SK-N-MC (cell line): ENCODE measurements around the gene SHISA8.
"Not testable (repeated sequence)": the region's sequence is repeated elsewhere in the genome, so short reads cannot be mapped to it uniquely, and the experiment has no call there.

Experiments used
- DNase-seq: peaks from one replicate; pipeline ENCODE4 v3.0.0-alpha.2; 2011; ENCODE audit warnings: low read depth, low spot score
- H3K27ac ChIP-seq: fragments of 200-600 bp; sonication (generic); 2 replicates; pipeline ENCODE4 v1.5.1; 2016; ENCODE audit warnings: mixed run types
- H3K36me3 ChIP-seq: fragments of 200-600 bp; sonication (generic); 2 replicates; pipeline ENCODE4 v1.6.1; 2017; ENCODE audit warnings: antibody characterized with exemption, low read length, mixed read lengths; ENCODE audit not compliant: insufficient read depth
- H3K4me3 ChIP-seq: fragments of 200-600 bp; sonication (generic); 2 replicates; pipeline ENCODE4 v1.5.1; 2016
- H3K9ac ChIP-seq: fragments of 200-600 bp; sonication (generic); 2 replicates; pipeline ENCODE4 v1.8.0; 2017; ENCODE audit warnings: mixed run types, mixed read lengths; ENCODE audit not compliant: insufficient read length
- H3K9me3 ChIP-seq: fragments of 200-600 bp; sonication (generic); 2 replicates; pipeline ENCODE4 v1.6.1; 2017; ENCODE audit warnings: low read depth, mild to moderate bottlenecking, antibody characterized with exemption, low read length, moderate library complexity, mixed read lengths
- EZH2 ChIP-seq: fragments of 200-600 bp; sonication (generic); IDR thresholded peaks from one replicate; pipeline ENCODE4 v1.6.1; 2017; ENCODE audit warnings: antibody characterized with exemption
- FOXP2 ChIP-seq: optimal IDR thresholded peaks from 2 replicates; pipeline ENCODE3; 2011; ENCODE audit warnings: mild to moderate bottlenecking, moderate library complexity; ENCODE audit not compliant: insufficient read depth; ENCODE audit errors: extremely low read length, control extremely low read depth
- POLR2AphosphoS5 ChIP-seq: IDR thresholded peaks from 2 replicates; pipeline ENCODE4 v1.6.1; 2012; ENCODE audit warnings: mild to moderate bottlenecking, low read depth, low read length, borderline replicate concordance

Gene SHISA8

DNA sequence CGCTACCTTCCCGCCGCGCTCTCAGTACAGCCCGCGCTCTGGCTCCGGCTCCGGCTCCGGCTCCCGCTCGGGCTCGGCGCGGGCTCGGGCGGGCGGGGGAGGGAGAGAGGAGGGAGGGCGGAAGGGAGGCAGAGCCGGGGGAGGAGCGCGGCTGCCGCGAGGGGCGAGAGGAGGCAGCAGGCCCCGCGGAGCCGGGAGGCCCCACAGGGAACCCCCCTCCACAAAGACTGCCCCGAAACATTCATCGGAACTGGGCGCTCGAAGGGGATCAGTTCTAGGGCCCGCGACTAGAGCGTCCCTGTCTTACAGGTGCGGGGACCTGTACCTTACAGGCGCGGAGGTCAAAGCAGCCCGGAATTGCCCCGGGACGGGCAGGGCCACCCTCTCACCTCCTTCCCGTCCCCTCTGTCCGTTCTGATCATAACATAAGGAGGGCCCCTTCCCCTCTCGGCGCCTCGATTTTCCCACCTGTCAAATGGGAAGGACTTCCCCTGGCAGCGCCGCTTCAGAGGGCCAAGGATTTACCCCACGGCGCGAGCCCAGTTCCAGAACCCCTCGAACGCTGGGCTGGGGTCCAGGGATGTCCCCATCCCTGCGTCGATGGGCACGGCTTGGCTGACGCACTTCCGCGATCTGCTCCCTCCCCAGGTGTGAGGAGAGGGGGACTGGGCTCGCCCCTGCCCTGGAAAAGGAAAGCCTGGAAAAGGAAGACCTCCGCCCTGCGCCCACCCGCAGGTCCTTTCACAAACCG is at the start of gene SHISA8:
Gene SHISA8 (minus strand): TSS at position 40 of the 751 bp plus-strand sequence. CDS start 407 bp downstream, outside the sequence.
- H3K27ac ChIP-seq: no peak within 1 kb of the TSS
- H3K9me3 ChIP-seq: no peaks in the 10 kb centered on the region
- H3K9ac ChIP-seq: no peak within 1 kb of the TSS
- DNase-seq: no peak
- H3K4me3 ChIP-seq: peak within 1 kb of the TSS; percentile 69
- no peak for TF ChIP-seq POLR2AphosphoS5
- TF ChIP-seq EZH2: no peak
- H3K36me3 ChIP-seq: no peaks in the 10 kb centered on the region

- Histone ChIP-seq H3K27ac (no peak overlapping the region), H3K4me3 (no peak overlapping the region), H3K36me3 (no peaks in the 10 kb centered on the region), H3K9me3 (no peaks in the 10 kb centered on the region), H3K9ac (no peak overlapping the region)
- TF ChIP-seq EZH2 (no peak), FOXP2 (no peak), POLR2AphosphoS5 (no peak)
- DNase-seq: no peak
These were observed 49.2 kb upstream of the SHISA8 start for GRCh38 chr22:41964112-41964491.

- no peaks in the 10 kb centered on the region for H3K9me3 ChIP-seq
- DNase-seq: no peak
These were observed 48.7 kb upstream of the SHISA8 start for GRCh38 chr22:41963453-41964111.

GRCh38 chr22:41957941-41958556 is 43.2 kb upstream of the SHISA8 start:
- H3K27ac ChIP-seq: no peak overlapping the region
- no peak overlapping the region for H3K4me3 ChIP-seq
- H3K9ac ChIP-seq: no peak overlapping the region

More at GRCh38 chr22:41963453-41964111, 48.7 kb upstream of the SHISA8 start:
- H3K9ac ChIP-seq: no peak overlapping the region
- no peaks in the 10 kb centered on the region for H3K36me3 ChIP-seq
- H3K27ac ChIP-seq: no peak overlapping the region
- TF ChIP-seq POLR2AphosphoS5: no peak
- TF ChIP-seq FOXP2: no peak
- no peak for TF ChIP-seq EZH2
- H3K4me3 ChIP-seq: no peak overlapping the region

GRCh38 chr22:41952713-41953112 is 37.8 kb upstream of the SHISA8 start:
- no peak overlapping the region for H3K4me3 ChIP-seq
- no peak overlapping the region for H3K9ac ChIP-seq
- no peak overlapping the region for H3K27ac ChIP-seq
- H3K36me3 ChIP-seq: no peaks in the 10 kb centered on the region
- DNase-seq: no peak
- no peaks in the 10 kb centered on the region for H3K9me3 ChIP-seq
- no peak for TF ChIP-seq FOXP2
- no peak for TF ChIP-seq POLR2AphosphoS5
- no peak for TF ChIP-seq EZH2

More at GRCh38 chr22:41957941-41958556, 43.2 kb upstream of the SHISA8 start:
- TF ChIP-seq POLR2AphosphoS5: no peak
- no peak for TF ChIP-seq FOXP2
- no peak for TF ChIP-seq EZH2
- no peaks in the 10 kb centered on the region for H3K9me3 ChIP-seq
- no peak for DNase-seq
- no peaks in the 10 kb centered on the region for H3K36me3 ChIP-seq

DNA sequence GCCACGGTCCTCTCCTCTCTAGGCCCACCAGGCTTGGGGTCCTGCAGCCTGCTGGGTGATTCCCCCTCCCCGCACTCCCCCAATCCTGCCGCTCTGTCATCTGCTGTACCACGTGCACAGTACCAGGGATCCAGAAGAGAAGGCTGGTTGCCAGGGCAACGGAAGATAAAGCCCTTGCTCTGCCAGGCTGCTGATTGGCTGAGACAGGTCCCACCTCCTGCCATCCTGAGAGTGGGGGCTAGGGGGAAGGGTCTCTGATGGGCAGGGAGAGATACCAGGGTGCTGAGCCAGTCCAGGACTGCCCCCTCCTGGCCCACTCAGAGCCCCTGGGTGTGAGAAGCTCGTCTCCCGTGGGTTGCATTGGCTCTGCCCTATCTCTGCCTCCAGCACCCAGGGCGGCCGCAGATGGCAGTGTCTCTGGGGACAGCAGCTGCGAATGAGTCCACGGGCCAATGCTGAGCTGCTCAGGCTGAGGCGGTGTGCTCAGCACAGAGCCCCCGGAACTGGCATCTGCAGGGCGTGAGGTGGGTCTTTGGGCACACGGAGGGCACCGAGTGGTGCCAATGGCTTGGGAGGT is 37.1 kb upstream of the SHISA8 start, which contains the start of gene SMIM45:
Gene SMIM45 (plus strand): TSS at position 253 of the 577 bp plus-strand sequence.
- no peak within 1 kb of the TSS for H3K9ac ChIP-seq
- H3K36me3 ChIP-seq: no peaks in the 10 kb centered on the region
- DNase-seq: no peak
- H3K9me3 ChIP-seq: no peaks in the 10 kb centered on the region
- no peak for TF ChIP-seq EZH2
- no peak for TF ChIP-seq FOXP2
- no peak for TF ChIP-seq POLR2AphosphoS5
- H3K4me3 ChIP-seq: no peak within 1 kb of the TSS
- no peak within 1 kb of the TSS for H3K27ac ChIP-seq

DNA sequence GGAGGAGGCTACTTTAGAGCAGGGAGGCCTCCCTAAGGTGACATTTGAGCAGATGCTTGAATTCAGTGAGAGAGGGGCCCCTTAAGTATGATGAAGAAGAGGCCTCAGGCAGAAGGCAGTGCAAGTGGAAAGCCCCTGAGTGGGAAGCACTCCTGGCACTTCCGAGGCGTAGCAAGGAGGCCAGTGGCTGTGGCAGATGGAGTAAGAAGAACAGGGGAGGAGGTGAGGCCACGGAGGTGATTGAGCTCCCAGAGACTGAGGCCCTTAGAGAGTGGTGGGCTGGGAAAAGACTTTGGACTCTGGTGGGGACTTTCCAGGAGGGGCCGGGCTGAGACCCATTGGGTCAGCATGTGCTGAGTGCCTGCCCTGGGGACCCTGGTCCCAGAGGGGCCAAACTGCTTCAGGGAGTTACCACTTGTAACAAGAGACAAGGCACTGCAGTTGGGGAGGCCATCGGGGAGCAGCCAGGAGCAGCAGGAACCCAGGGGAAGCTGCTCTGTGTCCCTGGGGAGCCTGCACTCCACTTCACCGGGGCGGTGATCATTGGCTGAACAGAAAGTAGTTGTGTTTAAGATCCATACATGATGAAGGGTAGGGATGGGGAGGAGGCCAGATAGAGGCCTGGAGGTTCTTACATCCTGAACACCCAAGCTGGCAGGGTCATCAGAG is 34.6 kb upstream of the SHISA8 start:
- H3K36me3 ChIP-seq: peaks cover 8% of the 10 kb centered on the region
- H3K9ac ChIP-seq: no peak overlapping the region
- no peak for DNase-seq
- H3K27ac ChIP-seq: 0 out of 2 replicates have a peak overlapping the region, but pooled peaks have one; percentile 13
- no peak overlapping the region for H3K4me3 ChIP-seq
- TF ChIP-seq FOXP2 (no peak), POLR2AphosphoS5 (no peak)
- no peaks in the 10 kb centered on the region for H3K9me3 ChIP-seq

DNA sequence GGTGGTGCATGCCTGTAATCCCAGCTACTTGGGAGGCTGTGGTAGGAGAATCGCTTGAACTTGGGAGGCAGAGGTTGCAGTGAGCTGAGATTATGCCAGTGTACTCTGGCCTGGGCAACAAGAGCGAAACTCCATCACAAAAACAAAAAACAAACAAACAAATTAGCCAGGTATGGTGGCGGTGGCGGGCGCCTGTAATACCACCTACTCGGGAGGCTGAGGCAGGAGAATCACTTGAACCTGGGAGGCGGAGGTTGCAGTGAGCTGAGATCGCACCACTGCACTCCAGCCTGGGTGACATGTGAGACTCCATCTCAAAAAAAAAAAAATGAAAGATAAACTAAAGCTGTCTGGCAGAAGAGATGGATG is 34.0 kb upstream of the SHISA8 start:
- peaks cover 13% of the 10 kb centered on the region for H3K36me3 ChIP-seq
- H3K4me3 ChIP-seq, H3K9ac ChIP-seq, DNase-seq, H3K27ac ChIP-seq, H3K9me3 ChIP-seq: not testable (repeated sequence)
